GM12878 (cell line): ENCODE data around the gene TMEM52. TPM values are rescaled to one million over a fixed set of nuclear protein-coding genes. Genes with fewer than 3 reads are reported as not detected.
A peak's percentile ranks its signal among the peaks of the same experiment; 100 is the strongest.

Experiments
- ATAC-seq: fragments of 200-7000 bp; cut with Tn5 transposase; 3 replicates; pipeline ENCODE4 v1.9.1; 2020; ENCODE audit warnings: mild to moderate bottlenecking, moderate library complexity
- BruUV-seq: library from RNA; stranded (reverse); fragments of 400-500 nt; replicated peaks from 2 replicates; lab custom pipeline; 2021; lab: Mats Ljungman, UMichigan
- CTCF ChIA-PET: fragments of 300-600 bp; sonication (Branson Sonifier 250); formaldehyde crosslinking; extraction: SDS; loops from one replicate; lab custom pipeline; 2021; ENCODE audit warnings: inconsistent platforms; lab: Yijun Ruan, JAX
- POLR2A ChIA-PET: fragments of 350-600 bp; formaldehyde crosslinking; extraction: SDS; loops from one replicate; lab custom pipeline; 2021; ENCODE audit warnings: inconsistent platforms; lab: Charles Lee
- RAD21 ChIA-PET: fragments of 300-600 bp; sonication (Branson Sonifier 250); formaldehyde crosslinking; loops from one replicate; lab custom pipeline; 2023; ENCODE audit warnings: antibody characterized with exemption; ENCODE audit not compliant: unreplicated experiment; lab: Charles Lee
- SMC1A ChIA-PET: fragments of 300-600 bp; sonication (Branson Sonifier 250); formaldehyde crosslinking; loops from one replicate; lab custom pipeline; 2023; ENCODE audit not compliant: unreplicated experiment, uncharacterized antibody; lab: Charles Lee
- DNase-seq: peaks from one replicate; pipeline ENCODE4 v3.0.0-alpha.2; 2011; ENCODE audit warnings: low read depth, low spot score
- FAIRE-seq: peaks from 3 replicates; lab custom pipeline; 2011; peaks lifted over from hg19 to GRCh38; lab: Jason Lieb, UNC
- H2AFZ ChIP-seq: 2 replicates; pipeline ENCODE4 v1.6.0; 2011; ENCODE audit warnings: low read depth, low read length, control low read depth; ENCODE audit not compliant: control insufficient read depth
- H3K27ac ChIP-seq: 2 replicates; pipeline ENCODE4 v1.5.1; 2011; ENCODE audit warnings: control low read depth; ENCODE audit not compliant: control insufficient read depth, insufficient read depth
- H3K27me3 ChIP-seq, 2 experiments: replicated peaks in 1 of 2; 2 replicates each; pipeline versions ENCODE4 v1.6.0 to v1.6.1; 2011; ENCODE audit warnings: low read length in 1 of 2; ENCODE audit not compliant: control insufficient read depth in 2 of 2, insufficient read depth in 2 of 2
- H3K36me3 ChIP-seq, 2 experiments: 2 replicates each; pipeline ENCODE4 v1.5.1; 2011; ENCODE audit warnings: low read length in 1 of 2; ENCODE audit not compliant: control insufficient read depth in 2 of 2, insufficient read depth in 2 of 2
- H3K4me1 ChIP-seq: 2 replicates; pipeline ENCODE4 v1.6.1; 2011; ENCODE audit warnings: mild to moderate bottlenecking, low read length, moderate library complexity, mixed read lengths; ENCODE audit not compliant: control insufficient read depth, insufficient read depth
- H3K4me2 ChIP-seq: 2 replicates; pipeline ENCODE4 v1.6.0; 2011; ENCODE audit warnings: control low read depth; ENCODE audit not compliant: control insufficient read depth, insufficient read depth
- H3K4me3 ChIP-seq: fragments of 200-600 bp; sonication (generic); 2 replicates; pipeline ENCODE4 v1.5.1; 2016
- H3K79me2 ChIP-seq: 2 replicates; pipeline ENCODE4 v1.6.0; 2011; ENCODE audit warnings: low read length; ENCODE audit not compliant: control insufficient read depth, insufficient read depth
- H3K9ac ChIP-seq: 2 replicates; pipeline ENCODE4 v1.8.0; 2011; ENCODE audit warnings: low read length, control low read depth, mixed read lengths; ENCODE audit not compliant: control insufficient read depth, insufficient read depth
- H3K9me3 ChIP-seq: replicated peaks from 3 replicates; pipeline ENCODE4 v1.5.1; 2011; ENCODE audit warnings: mild to moderate bottlenecking, low read length; ENCODE audit not compliant: control insufficient read depth, insufficient read depth
- H4K20me1 ChIP-seq: 2 replicates; pipeline ENCODE4 v1.6.0; 2011; ENCODE audit not compliant: control insufficient read depth, insufficient read depth
- ASH2L ChIP-seq: fragments of 300-600, 200-600 bp; sonication (generic); IDR thresholded peaks from 2 replicates; pipeline ENCODE4 v1.6.1; 2017; ENCODE audit warnings: low read depth, mild to moderate bottlenecking, borderline replicate concordance
- BHLHE40 ChIP-seq, 2 experiments: fragments of 450-650 bp in 1 of 2; IDR thresholded peaks; 2 replicates each; pipeline ENCODE4 v1.6.1; 2011 to 2017; ENCODE audit warnings: low read depth in 2 of 2, borderline replicate concordance in 1 of 2, improper control_type of control experiment in 1 of 2, low read length in 1 of 2, mild to moderate bottlenecking in 1 of 2
- EGR1 ChIP-seq, 2 experiments: IDR thresholded peaks; 1 replicate in 1 of 2; 2 replicates in 1 of 2; pipeline ENCODE4 v1.6.1; 2011 to 2012; ENCODE audit warnings: low read depth in 2 of 2, low read length in 2 of 2, borderline replicate concordance in 1 of 2, mild to moderate bottlenecking in 1 of 2, moderate library complexity in 1 of 2
- FOXM1 ChIP-seq: IDR thresholded peaks from 2 replicates; pipeline ENCODE4 v1.6.1; 2012; ENCODE audit warnings: low read depth, mild to moderate bottlenecking, inconsistent platforms, low read length, moderate library complexity
- LARP7 ChIP-seq: fragments of 450-650 bp; IDR thresholded peaks from 2 replicates; pipeline ENCODE4 v1.6.1; 2017; ENCODE audit warnings: mild to moderate bottlenecking
- MEF2B ChIP-seq: fragments of 450-650 bp; IDR thresholded peaks from 2 replicates; pipeline ENCODE4 v1.6.1; 2018; ENCODE audit warnings: mild to moderate bottlenecking, moderate library complexity; ENCODE audit not compliant: partially characterized antibody, poor library complexity, severe bottlenecking
- SRF ChIP-seq, 2 experiments: IDR thresholded peaks; 2 replicates each; pipeline ENCODE4 v1.6.1; 2011; ENCODE audit warnings: low read depth in 2 of 2, low read length in 2 of 2, mild to moderate bottlenecking in 1 of 2, moderate library complexity in 1 of 2
- WGBS: methylation state at CpG from one replicate; pipeline ENCODE4 v1.1.6; 2016; ENCODE audit warnings: low lambda C conversion rate; ENCODE audit not compliant: insufficient replicate concordance, insufficient coverage; ENCODE audit errors: missing lambda C conversion rate; 5-methylcytosine and 5-hydroxymethylcytosine counted together
- in situ Hi-C: fragments of 300-500 bp; cut with MboI; formaldehyde crosslinking; loops from 9 replicates; pipeline ENCODE4 v1.14.3; 2018; ENCODE audit warnings: mixed read lengths
- intact Hi-C: fragments of 100-400 bp; cut with micrococcal nuclease; formaldehyde crosslinking; loops from one replicate; pipeline ENCODE4 v1.14.2; 2022; ENCODE audit not compliant: unreplicated experiment
- polyA plus RNA-seq, 11 experiments: library from polyadenylated mRNA; depleted of rRNA in 4 of 11; unstranded in 6 of 11; stranded (reverse) in 5 of 11; fragments of >200 nt; fragmentation: Nextera tagmentation in 4 of 11; fragmentation: Illumina TruSeq in 1 of 11; extraction: Ambion mirVana in 4 of 11; extraction: Trizol in 1 of 11; gene quantifications; 1 replicate in 1 of 11; 2 replicates in 10 of 11; pipeline versions ENCODE4 v1.2.1 to v1.2.3, GENCODE V29; 2011 to 2016; ENCODE audit warnings: inconsistent platforms in 2 of 11, missing spikeins in 2 of 11, low read depth in 1 of 11
- total RNA-seq, 4 experiments: library from RNA; depleted of rRNA in 3 of 4; stranded (reverse); fragments of >200 nt in 3 of 4; fragmentation: Illumina TruSeq in 1 of 4; extraction: Trizol in 1 of 4; gene quantifications; 2 replicates each; pipeline versions ENCODE4 v1.2.1 to v1.2.3, GENCODE V29; 2013 to 2021
- TF ChIP-seq, protein P1 (sequence below): IDR thresholded peaks from 2 replicates; pipeline ENCODE4 v1.6.1; 2011; ENCODE audit warnings: borderline replicate concordance, low read depth, mild to moderate bottlenecking, moderate library complexity, mixed read lengths, low read length; ENCODE audit not compliant: insufficient read depth; ENCODE audit errors: extremely low read length

The TMEM52 gene
- total and polyA plus RNA-seq, 10 of the 15 experiments (the other 5 are each of a cell fraction or from before 2014, with no cell fraction given): 0.17 to 0.33 (median 0.24) TPM; not detected in 7

DNA sequence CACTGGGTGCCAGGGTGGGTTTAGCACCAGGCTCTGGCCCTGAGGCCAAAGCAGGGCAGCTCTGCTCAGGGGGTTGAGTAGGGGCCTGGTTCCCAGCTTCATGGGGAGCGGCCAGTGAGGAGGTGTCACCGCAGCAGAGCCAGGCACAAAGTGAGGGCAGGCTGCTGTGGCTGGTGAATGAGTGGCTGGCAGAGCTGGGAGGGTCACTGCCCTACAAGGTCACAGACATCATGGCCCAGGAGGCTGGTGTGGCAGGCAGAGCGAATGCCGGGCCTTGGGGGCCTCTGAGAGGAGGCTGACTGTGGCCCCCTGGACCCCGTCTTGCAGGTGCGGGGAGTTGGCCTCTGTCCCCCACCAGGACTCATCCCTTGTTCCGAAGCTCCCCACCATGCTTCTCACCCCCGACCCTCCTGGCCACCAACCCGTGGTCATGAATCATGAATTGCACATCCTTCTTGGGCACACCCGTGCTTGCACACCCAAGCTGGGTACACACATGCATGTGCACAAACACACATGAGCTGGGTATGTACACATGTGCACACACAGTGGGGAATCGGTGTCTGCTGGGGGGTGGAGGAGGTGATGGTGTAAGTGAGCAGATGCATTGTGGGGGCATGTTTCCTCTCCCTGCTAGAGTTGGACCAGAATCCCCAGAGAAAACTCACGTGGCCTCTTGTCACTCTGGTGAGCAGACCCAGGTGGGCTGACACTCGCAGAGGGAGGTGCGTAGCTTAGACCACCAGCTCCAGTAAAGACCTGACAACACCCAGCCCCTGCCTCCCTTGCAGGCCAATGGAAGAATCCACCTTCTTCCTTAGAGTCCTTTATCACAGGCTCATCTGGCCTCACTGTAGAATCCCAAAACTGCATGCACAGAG, 23.4 kb downstream of the TMEM52 start:
- intact Hi-C loops: no loop called here
- H2AFZ ChIP-seq: no peak overlapping the region
- no peaks in the 10 kb centered on the region for H3K9me3 ChIP-seq
- FAIRE-seq: no peak
- H3K4me3 ChIP-seq: no peak overlapping the region
- no TSS peak for BruUV-seq
- no peak for ATAC-seq
- no peak overlapping the region for H3K27ac ChIP-seq
- no peaks in the 10 kb centered on the region for H3K36me3 ChIP-seq
- ChIA-PET CTCF (interaction anchor here (0.7 to 3.8 kb wide), 3 partner anchors 8 to 12 kb away, joined by 3 to 23 read pairs (median 4); no protein-coding TSS in a partner anchor), RAD21 (interaction anchor here (5.6 kb wide), 1 partner anchor 11 kb away, joined by 28 read pairs; no protein-coding TSS in a partner anchor), SMC1A (interaction anchor here (0.6 to 1.1 kb wide), 2 partner anchors 10 to 72 kb away, joined by 3 read pairs; no protein-coding TSS in a partner anchor), POLR2A (interaction anchor here (0.5 kb wide), 1 partner anchor 748 kb away, joined by 3 read pairs; no protein-coding TSS in a partner anchor)
- peak; percentile 33 for TF ChIP-seq MEF2B
- TF ChIP-seq FOXM1: no peak
- TF ChIP-seq, protein P1, sequence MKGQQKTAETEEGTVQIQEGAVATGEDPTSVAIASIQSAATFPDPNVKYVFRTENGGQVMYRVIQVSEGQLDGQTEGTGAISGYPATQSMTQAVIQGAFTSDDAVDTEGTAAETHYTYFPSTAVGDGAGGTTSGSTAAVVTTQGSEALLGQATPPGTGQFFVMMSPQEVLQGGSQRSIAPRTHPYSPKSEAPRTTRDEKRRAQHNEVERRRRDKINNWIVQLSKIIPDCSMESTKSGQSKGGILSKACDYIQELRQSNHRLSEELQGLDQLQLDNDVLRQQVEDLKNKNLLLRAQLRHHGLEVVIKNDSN: peak; percentile 8
- no peak for TF ChIP-seq ASH2L
- no peak for TF ChIP-seq EGR1 (IDR thresholded peaks at IDR 0.05; ENCODE audit: borderline replicate concordance in 1 of 2, low read depth in 2 of 2, low read length in 2 of 2)
- TF ChIP-seq SRF (IDR thresholded peaks at IDR 0.05; ENCODE audit: low read depth in 2 of 2, low read length in 2 of 2): no peak
- peak in 1 of 2 experiments; percentile 51; a peak in 2 of 4 replicates for TF ChIP-seq BHLHE40 (IDR thresholded peaks at IDR 0.05; ENCODE audit: borderline replicate concordance in 1 of 2, low read depth in 2 of 2, low read length in 1 of 2)
- TF ChIP-seq LARP7: 0 out of 2 replicates have a peak, but pooled peaks have one; percentile 27
- 51% methylated on average over 11 of the region's 14 CpGs for WGBS
- H3K9ac ChIP-seq: no peak overlapping the region
- in situ Hi-C loops: no loop called here
- DNase-seq: no peak
- peaks cover 16% of the 10 kb centered on the region for H3K4me1 ChIP-seq
- no peak overlapping the region for H3K4me2 ChIP-seq
- H3K79me2 ChIP-seq: peaks cover 5% of the 10 kb centered on the region
- H3K27me3 ChIP-seq: no peaks in the 10 kb centered on the region
- no peaks in the 10 kb centered on the region for H4K20me1 ChIP-seq
